Measurements from ENCODE around the gene APBA1. TPM values are rescaled to one million over a fixed set of nuclear protein-coding genes. Genes with fewer than 3 reads are reported as not detected.

Gene APBA1
- total RNA-seq, 1 experiment from 2014 or later, result 1.8 TPM

DNA sequence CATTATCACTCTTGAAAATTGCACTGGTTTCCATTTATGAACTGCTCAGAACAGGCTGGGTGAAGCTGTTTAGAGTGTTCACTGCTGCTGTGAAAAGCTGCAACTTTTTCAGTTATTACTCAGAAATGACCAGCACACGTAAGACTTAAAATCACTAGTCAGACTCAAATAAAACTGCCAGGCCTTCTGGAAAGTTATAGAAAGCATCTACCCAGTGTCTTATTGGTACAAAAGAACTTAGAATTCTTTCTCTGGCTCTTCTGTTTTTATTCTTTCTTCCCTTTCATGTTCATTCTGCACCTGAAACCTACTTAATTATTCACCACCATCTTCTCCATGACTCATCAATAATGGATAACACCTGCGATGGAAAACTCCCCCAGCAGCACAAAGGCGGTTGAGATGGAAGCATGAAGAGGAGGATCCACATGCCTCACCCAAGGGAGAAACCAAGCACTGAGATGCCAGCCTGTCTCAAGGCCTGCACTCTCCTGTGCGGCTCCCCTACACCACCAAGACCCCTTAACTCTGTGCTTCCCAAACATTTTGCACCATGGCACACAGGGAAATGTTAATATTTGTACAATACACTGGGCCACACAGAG, 175.2 kb downstream of the APBA1 start:
- Histone ChIP-seq H3K79me2 (ENCODE audit: insufficient read depth, low read length) (no peaks in the 10 kb centered on the region), H3K14ac (ENCODE audit: insufficient read depth, low read length) (no peak overlapping the region), H3K4me2 (ENCODE audit: insufficient read depth, insufficient read length, low read length) (no peak overlapping the region), H3K9ac (ENCODE audit: extremely low read depth, insufficient read length, low read length) (no peak overlapping the region), H4K5ac (ENCODE audit: insufficient read length, low read depth, low read length) (no peak overlapping the region), H2BK15ac (ENCODE audit: low read depth, low read length) (no peak overlapping the region), H3K27me3 (ENCODE audit: insufficient read depth, low read length) (no peaks in the 10 kb centered on the region), H2BK20ac (ENCODE audit: low read depth, low read length, poor library complexity, severe bottlenecking) (no peak overlapping the region), H3K56ac (ENCODE audit: insufficient read length, low read depth, low read length) (no peak overlapping the region), H2AK5ac (ENCODE audit: insufficient read length, low read length) (no peak overlapping the region), H3K18ac (ENCODE audit: insufficient read length, low read depth, low read length) (no peak overlapping the region), H2BK12ac (ENCODE audit: insufficient read length, low read depth, low read length) (no peak overlapping the region), H2BK5ac (ENCODE audit: insufficient read length, low read length) (no peak overlapping the region), H3K23ac (ENCODE audit: insufficient read length, low read depth, low read length) (no peak overlapping the region), H4K91ac (ENCODE audit: insufficient read length, low read depth, low read length) (no peak overlapping the region), H4K8ac (replicated peaks; ENCODE audit: insufficient read length, low read depth, low read length) (no peak overlapping the region), H3K4ac (ENCODE audit: low read depth, low read length) (no peak overlapping the region), H3T11ph (ENCODE audit: low read length) (no peak overlapping the region), H3K27ac (ENCODE audit: insufficient read length, low read depth, low read length) (no peak overlapping the region), H2BK120ac (ENCODE audit: low read depth, low read length, poor library complexity, severe bottlenecking) (no peak overlapping the region), H3K9me3 (ENCODE audit: control insufficient read depth, low read depth, low read length) (no peaks in the 10 kb centered on the region), H3K79me1 (ENCODE audit: insufficient read depth, low read depth, low read length, poor library complexity, severe bottlenecking) (no peaks in the 10 kb centered on the region), H4K20me1 (ENCODE audit: control insufficient read depth, insufficient read depth, insufficient read length) (no peaks in the 10 kb centered on the region), H3K4me1 (ENCODE audit: insufficient read depth, low read length) (no peaks in the 10 kb centered on the region), H3K23me2 (ENCODE audit: insufficient read length, low read depth, low read length, poor library complexity, severe bottlenecking) (no peaks in the 10 kb centered on the region), H2AFZ (ENCODE audit: low read length) (no peak overlapping the region)
- peaks cover 6% of the 10 kb centered on the region for H3K27me3 Mint-ChIP-seq (ENCODE audit: low read depth)
- H3K4me1 Mint-ChIP-seq, result peaks cover 22 to 23% of the 10 kb centered on the region in 2 experiments
- H3K4me3 Mint-ChIP-seq, result no peak overlapping the region
- H3K36me3 Mint-ChIP-seq (ENCODE audit: insufficient read depth in 1 of 3, low read depth in 3 of 3), result no peaks in the 10 kb centered on the region; a peak in 1 of 7 replicates
- H3K9me3 Mint-ChIP-seq, result no peaks in the 10 kb centered on the region
- H3K27ac Mint-ChIP-seq, result no peak overlapping the region
- no peak for DNase-seq
- no CpG with 5 or more reads among the region's 4 CpGs for WGBS (ENCODE audit: extremely low coverage, insufficient read length, low lambda C conversion rate)
- TF ChIP-seq, protein P1, sequence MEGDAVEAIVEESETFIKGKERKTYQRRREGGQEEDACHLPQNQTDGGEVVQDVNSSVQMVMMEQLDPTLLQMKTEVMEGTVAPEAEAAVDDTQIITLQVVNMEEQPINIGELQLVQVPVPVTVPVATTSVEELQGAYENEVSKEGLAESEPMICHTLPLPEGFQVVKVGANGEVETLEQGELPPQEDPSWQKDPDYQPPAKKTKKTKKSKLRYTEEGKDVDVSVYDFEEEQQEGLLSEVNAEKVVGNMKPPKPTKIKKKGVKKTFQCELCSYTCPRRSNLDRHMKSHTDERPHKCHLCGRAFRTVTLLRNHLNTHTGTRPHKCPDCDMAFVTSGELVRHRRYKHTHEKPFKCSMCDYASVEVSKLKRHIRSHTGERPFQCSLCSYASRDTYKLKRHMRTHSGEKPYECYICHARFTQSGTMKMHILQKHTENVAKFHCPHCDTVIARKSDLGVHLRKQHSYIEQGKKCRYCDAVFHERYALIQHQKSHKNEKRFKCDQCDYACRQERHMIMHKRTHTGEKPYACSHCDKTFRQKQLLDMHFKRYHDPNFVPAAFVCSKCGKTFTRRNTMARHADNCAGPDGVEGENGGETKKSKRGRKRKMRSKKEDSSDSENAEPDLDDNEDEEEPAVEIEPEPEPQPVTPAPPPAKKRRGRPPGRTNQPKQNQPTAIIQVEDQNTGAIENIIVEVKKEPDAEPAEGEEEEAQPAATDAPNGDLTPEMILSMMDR (conservative IDR thresholded peaks at IDR 0.05), result no peak

All from H9 (cell line).